ENCODE measurements around the gene THSD4. TPM values are rescaled to one million over a fixed set of nuclear protein-coding genes. Genes with fewer than 3 reads are reported as not detected.
"Not testable (repeated sequence)": the region's sequence is repeated elsewhere in the genome, so short reads cannot be mapped to it uniquely, and the experiment has no call there.

The THSD4 gene
- total RNA-seq, 2 donors from 2014 or later: 16.3 to 18.8 TPM

GRCh38 chr15:71400294-71400693 lies 285.0 kb downstream of the THSD4 start:
- DNase-seq (ENCODE audit: low spot score): no peak
- intact Hi-C loops (cut with DNase I): no loop called here

DNA sequence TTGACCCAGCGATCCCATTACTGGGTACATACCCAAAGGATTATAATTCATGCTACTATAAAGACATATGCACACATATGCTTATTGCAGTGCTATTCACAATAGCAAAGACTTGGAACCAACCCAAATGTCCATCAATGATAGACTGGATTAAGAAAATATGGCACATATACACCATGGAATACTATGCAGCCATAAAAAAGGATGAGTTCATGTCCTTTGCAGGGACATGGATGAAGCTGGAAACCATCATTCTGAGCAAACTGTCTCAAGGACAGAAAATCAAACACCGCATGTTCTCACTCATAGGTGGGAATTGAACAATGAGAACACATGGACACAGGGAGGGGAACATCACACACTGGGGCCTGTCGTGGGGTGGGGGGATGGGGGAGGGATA lies 286.5 kb downstream of the THSD4 start:
- intact Hi-C loops (cut with DNase I); DNase-seq (ENCODE audit: low spot score): not testable (repeated sequence)

DNA sequence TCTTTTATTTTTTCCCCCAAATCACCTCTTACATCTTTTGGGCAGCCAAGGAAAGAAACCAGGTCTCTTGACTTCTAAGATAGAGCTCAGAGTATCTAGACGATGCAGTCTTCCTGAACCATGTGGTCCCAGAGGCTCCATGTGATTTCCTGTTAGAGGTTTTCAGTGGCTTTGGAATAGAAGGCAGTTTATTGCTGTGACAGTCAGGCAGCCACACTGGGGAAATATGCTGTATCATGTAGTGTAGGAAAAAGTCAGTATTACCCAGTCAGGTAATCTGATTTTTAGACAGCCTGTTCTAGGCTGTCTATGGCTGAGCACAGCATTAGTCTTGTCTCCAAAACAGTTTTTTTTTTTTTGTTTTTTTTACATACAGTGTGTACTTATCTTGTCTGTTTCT lies 294.3 kb downstream of the THSD4 start:
- DNase-seq (ENCODE audit: low spot score): no peak
- intact Hi-C loops (cut with DNase I): no loop called here

DNA sequence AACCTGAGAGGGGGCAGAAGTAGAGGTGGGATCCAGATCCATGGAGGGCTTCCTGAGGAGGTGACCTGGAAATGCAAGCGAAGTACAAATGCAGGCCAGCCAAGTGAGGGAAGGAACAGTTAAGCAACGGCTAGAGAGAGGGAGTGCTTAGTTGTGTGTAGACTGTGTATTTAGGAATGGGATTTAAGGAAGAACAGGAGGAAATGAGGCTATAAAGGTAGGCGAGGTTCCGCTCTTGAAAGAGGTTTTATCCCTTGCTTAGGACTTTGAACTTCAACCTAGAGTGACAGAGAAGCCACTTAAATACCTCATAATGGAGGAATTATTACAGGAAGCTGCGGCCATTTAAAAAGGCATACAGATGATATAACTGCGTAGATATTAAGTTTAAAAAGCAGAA lies 295.1 kb downstream of the THSD4 start:
- intact Hi-C loops (cut with DNase I): no loop called here

DNA sequence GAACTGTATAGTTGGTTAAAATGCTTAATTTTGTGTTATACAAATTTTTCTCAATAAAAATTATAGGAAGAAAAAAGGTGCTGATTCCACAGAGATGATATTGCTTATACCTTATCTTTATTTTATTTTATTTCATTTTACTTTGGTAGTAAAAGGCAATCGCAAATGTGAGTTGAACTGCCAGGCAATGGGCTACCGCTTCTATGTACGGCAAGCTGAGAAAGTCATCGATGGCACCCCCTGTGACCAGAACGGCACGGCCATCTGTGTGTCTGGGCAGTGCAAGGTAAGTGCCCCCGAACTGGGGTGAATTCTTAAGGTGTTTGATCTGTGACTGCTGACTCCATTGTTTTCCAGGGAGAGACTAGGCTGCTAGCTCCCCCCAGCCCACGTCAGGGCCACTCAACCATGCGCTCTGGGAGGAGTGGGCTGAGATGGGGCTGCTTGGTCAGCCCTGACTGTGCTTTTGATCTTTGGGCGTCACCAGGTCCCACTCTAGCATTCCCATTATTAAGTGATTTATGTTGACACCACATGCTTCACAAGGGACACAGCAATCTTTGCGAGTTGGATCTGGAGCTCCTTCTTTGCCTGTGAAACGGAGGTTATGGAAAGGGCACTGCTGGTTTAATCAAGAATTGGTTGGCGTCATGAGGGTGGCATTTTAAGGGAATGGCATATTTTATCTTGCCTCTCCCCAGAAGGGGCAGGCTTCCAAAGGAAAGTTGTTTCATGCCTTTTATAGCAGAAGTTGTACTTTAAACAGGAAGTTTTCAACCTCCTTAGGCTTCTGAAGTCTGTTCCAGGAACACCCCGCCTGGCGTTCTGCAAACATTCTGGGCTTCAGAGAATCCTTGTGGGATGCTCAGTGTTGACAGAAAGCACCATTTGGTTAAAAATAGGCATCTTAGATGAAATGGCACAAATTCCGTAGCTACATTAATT lies 296.5 kb downstream of the THSD4 start:
- no peak for DNase-seq (ENCODE audit: low spot score)
- intact Hi-C loops (cut with DNase I): no loop called here

More for the DNA sequence above, 295.1 kb downstream of the THSD4 start:
- no peak for DNase-seq (ENCODE audit: low spot score)

DNA sequence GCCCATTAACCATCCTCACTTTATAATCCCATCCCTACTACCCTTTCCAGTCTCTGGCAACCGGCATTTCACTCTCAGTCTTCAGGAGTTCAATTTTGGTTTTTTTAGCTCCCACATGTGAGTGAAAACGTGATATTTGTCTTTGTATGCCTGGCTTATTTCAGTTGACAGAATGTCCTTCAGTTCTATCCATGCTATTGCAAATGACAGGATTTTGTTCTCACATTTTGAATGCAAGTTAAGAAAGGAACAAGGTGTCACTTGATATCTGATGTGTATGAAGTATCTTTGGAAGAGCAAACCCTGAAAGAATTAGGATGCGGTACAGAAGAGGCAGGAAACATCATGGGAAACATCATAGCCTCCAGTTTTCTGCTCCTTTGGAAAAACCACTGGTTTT lies 298.1 kb downstream of the THSD4 start:
- intact Hi-C loops (cut with DNase I): no loop called here
- no peak for DNase-seq (ENCODE audit: low spot score)

DNA sequence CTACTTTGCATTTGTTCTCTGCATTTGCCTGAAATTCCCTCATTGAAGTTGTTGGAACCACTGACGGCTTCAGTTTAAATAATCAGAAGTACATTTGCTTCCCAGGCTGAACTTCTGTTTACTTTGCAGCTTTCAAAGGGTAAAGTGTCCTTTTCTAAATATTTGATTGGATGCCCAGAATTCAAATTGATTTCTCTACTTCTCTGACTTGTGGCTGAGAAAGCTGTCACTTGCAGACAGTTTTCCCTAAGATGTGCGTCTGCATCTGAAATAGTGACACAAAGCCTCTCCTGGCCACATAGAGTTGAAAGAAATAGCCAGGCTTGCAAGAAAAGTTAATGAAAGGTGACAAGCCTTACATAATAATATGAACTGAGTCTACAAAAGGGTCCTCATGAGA lies 299.6 kb downstream of the THSD4 start:
- DNase-seq (ENCODE audit: low spot score): no peak
- intact Hi-C loops (cut with DNase I): no loop called here

DNA sequence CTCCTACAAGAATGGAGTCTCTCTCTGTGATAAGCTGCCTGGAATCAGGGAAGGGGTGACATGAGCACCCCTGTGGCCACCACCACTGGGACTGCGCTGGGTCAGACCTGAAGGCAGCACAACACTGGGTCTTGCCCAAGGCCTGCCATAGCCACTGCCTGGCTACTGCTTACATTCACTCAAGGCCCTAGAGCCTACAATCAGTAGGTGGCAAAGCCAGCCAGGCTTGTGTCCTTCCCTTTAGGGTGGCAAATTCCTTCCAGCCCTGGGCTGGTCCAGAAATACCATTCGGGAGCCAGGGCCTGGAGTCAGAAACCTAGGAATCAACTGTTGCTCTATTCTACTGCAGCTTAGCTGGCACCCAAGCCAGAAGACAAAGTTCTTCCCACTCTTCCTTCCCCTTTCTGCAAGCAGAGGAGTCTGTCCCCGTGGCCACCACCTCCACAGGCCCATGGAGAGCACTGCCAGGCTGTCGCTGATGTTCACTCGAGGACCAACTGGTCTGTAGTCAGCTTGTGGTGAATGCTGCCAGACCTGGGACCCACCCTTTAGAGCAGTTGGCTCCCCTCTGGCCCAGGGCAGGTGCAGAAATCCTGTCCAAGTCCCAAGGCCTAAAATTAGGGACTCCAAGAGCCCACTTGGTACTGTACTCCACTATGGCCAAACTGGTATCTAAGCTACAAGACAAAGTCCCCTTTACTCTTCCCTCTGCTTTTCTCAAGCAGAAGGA lies 307.4 kb downstream of the THSD4 start:
- intact Hi-C loops (cut with DNase I): no loop called here
- no peak for DNase-seq (ENCODE audit: low spot score)

DNA sequence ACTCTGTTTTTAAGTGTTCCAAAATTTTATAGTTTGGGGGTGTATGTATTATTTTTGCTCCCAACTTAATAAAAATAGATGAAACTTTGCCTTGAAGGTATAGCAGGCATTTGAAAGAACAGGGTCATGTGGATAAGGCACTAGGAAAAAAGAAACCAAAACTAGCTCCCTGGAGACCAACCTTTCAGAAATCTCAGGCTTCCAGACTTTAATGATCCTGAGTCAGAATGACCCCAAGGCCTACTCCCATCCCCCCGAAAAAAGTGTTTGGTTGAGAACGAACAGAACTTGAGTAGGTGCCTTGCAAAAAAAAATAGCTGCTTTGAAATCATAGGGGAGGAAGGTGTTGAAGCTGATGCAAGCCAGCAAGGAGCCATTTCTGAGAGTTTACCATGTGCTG lies 309.5 kb downstream of the THSD4 start:
- intact Hi-C loops (cut with DNase I): no loop called here
- DNase-seq (ENCODE audit: low spot score): no peak

GRCh38 chr15:71425388-71425787 lies 310.1 kb downstream of the THSD4 start:
- intact Hi-C loops (cut with DNase I): no loop called here
- no peak for DNase-seq (ENCODE audit: low spot score)

GRCh38 chr15:71426792-71427191 lies 311.5 kb downstream of the THSD4 start:
- intact Hi-C loops (cut with DNase I): no loop called here
- DNase-seq (ENCODE audit: low spot score): no peak

GRCh38 chr15:71430782-71431181 lies 315.5 kb downstream of the THSD4 start:
- DNase-seq (ENCODE audit: low spot score): no peak
- intact Hi-C loops (cut with DNase I): loop anchor here in 1 of 2 donors (10.0 kb wide), 1 partner anchor 46 kb away; no protein-coding TSS in a partner anchor

- DNase-seq (ENCODE audit: low spot score): no peak
- intact Hi-C loops (cut with DNase I): loop anchor here in 1 of 2 donors (10.0 kb wide), 1 partner anchor 47 kb away; no protein-coding TSS in a partner anchor
Observed at GRCh38 chr15:71431343-71432336, 316.4 kb downstream of the THSD4 start.

GRCh38 chr15:71433402-71433801 lies 318.1 kb downstream of the THSD4 start:
- no peak for DNase-seq (ENCODE audit: low spot score)
- intact Hi-C loops (cut with DNase I): loop anchor here in 1 of 2 donors (10.0 kb wide), 1 partner anchor 49 kb away; no protein-coding TSS in a partner anchor

DNA sequence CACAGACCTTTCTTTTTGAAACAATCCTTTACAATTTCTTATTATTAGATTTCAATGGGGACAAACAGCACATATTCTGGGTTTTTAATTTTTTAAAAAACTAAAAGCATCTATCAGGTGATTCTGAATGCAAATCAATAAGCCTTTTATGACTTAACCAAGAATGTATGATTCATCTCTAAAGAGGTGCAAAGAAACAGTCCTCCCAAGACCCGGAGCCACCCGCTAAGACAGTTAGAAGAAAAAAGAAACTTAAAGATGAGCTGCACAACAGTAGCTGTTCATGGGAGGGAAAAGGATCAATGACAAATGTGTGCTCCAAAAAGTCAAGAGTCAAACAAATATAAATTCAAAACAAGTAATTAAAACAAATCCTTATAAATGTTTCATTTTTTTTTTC lies 319.5 kb downstream of the THSD4 start:
- intact Hi-C loops (cut with DNase I): loop anchor here in 1 of 2 donors (10.0 kb wide), 1 partner anchor 50 kb away; no protein-coding TSS in a partner anchor
- no peak for DNase-seq (ENCODE audit: low spot score)

- intact Hi-C loops (cut with DNase I): loop anchor here in 1 of 2 donors (10.0 kb wide), 1 partner anchor 51 kb away; no protein-coding TSS in a partner anchor
- DNase-seq (ENCODE audit: low spot score): no peak
Observed at GRCh38 chr15:71435552-71435951, 320.3 kb downstream of the THSD4 start.

DNA sequence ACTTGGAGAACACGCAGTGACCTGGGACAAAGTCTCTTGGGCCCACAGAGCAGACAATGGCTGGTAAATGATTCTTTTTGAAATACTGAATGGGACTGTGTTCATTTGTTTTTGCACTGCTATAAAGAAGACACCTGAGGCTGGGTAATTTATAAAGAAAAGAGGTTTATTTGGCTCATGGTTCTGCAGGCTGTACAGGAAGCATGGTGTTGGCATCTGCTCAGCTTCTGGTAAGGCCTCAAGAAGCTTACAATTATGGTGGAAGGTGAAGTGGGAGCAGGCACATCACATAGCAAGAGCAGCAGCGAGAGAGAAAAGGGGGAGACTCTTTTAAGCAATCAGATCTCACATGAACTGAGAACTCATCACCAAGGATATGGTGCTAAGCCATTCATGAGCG lies 321.6 kb downstream of the THSD4 start:
- intact Hi-C loops (cut with DNase I): loop anchor here in 1 of 2 donors (10.0 kb wide), 1 partner anchor 52 kb away; no protein-coding TSS in a partner anchor
- DNase-seq (ENCODE audit: low spot score): no peak

GRCh38 chr15:71437404-71437803 lies 322.1 kb downstream of the THSD4 start:
- DNase-seq (ENCODE audit: low spot score): no peak
- intact Hi-C loops (cut with DNase I): loop anchor here in 1 of 2 donors (10.0 kb wide), 1 partner anchor 53 kb away; no protein-coding TSS in a partner anchor

GRCh38 chr15:71437919-71438318 lies 322.6 kb downstream of the THSD4 start:
- intact Hi-C loops (cut with DNase I): loop anchor here in 1 of 2 donors (10.0 kb wide), 1 partner anchor 53 kb away; no protein-coding TSS in a partner anchor
- no peak for DNase-seq (ENCODE audit: low spot score)

Data from posterior vena cava (tissue), 2 donors.